GM23338 (cell line): ENCODE data around the gene SLC39A10. TPM values are rescaled to one million over a fixed set of nuclear protein-coding genes. Genes with fewer than 3 reads are reported as not detected.
"Not testable (repeated sequence)": the region's sequence is repeated elsewhere in the genome, so short reads cannot be mapped to it uniquely, and the experiment has no call there.

Source experiments
- ATAC-seq: fragments of 200-7000 bp; cut with Tn5 transposase; 3 replicates; pipeline ENCODE4 v1.9.1; 2020
- DNase-seq: peaks from one replicate; pipeline ENCODE4 v3.0.0-alpha.2; 2015; ENCODE audit warnings: low spot score
- H2AFZ ChIP-seq: fragments of 200-600 bp; sonication (generic); 2 replicates; pipeline ENCODE4 v1.8.0; 2016; ENCODE audit warnings: antibody characterized with exemption, mild to moderate bottlenecking, moderate library complexity
- H3F3A ChIP-seq: fragments of 200-600 bp; sonication (generic); replicated peaks from 2 replicates; pipeline ENCODE4 v1.8.0; 2017; ENCODE audit warnings: antibody characterized with exemption, mixed run types, low read depth
- H3K27ac ChIP-seq: fragments of 200-600 bp; sonication (generic); 2 replicates; pipeline ENCODE4 v1.6.1; 2016; ENCODE audit warnings: low read depth
- H3K27me3 ChIP-seq: fragments of 200-600 bp; sonication (generic); 2 replicates; pipeline ENCODE4 v1.8.0; 2016; ENCODE audit warnings: mild to moderate bottlenecking, mixed run types, moderate library complexity; ENCODE audit not compliant: insufficient read depth
- H3K36me3 ChIP-seq: fragments of 200-600 bp; sonication (generic); 2 replicates; pipeline ENCODE4 v1.8.0; 2016; ENCODE audit warnings: mild to moderate bottlenecking; ENCODE audit not compliant: insufficient read depth
- H3K4me1 ChIP-seq: fragments of 200-600 bp; sonication (generic); 2 replicates; pipeline ENCODE4 v1.8.0; 2016; ENCODE audit warnings: mild to moderate bottlenecking, moderate library complexity; ENCODE audit not compliant: insufficient read depth
- H3K4me2 ChIP-seq: fragments of 200-600 bp; sonication (generic); 2 replicates; pipeline ENCODE4 v1.7.1; 2017; ENCODE audit warnings: mixed run types
- H3K4me3 ChIP-seq: fragments of 200-600 bp; sonication (generic); 2 replicates; pipeline ENCODE4 v1.6.1; 2016; ENCODE audit warnings: mixed run types
- H3K79me2 ChIP-seq: fragments of 200-600 bp; sonication (generic); replicated peaks from 2 replicates; pipeline ENCODE4 v1.8.0; 2017; ENCODE audit warnings: mild to moderate bottlenecking; ENCODE audit not compliant: insufficient read depth
- H3K9me2 ChIP-seq: fragments of 200-600 bp; sonication (generic); 2 replicates; pipeline ENCODE4 v1.8.0; 2017; ENCODE audit not compliant: insufficient read depth
- H4K20me1 ChIP-seq: fragments of 200-600 bp; sonication (generic); replicated peaks from 2 replicates; pipeline ENCODE4 v1.8.0; 2017; ENCODE audit warnings: mild to moderate bottlenecking; ENCODE audit not compliant: insufficient read depth
- H3K27ac Mint-ChIP-seq: 2 replicates; pipeline ENCODE4 v1.8.0; 2020; ENCODE audit warnings: inconsistent platforms, mild to moderate bottlenecking, moderate library complexity, mixed read lengths
- H3K27me3 Mint-ChIP-seq: 3 replicates; pipeline ENCODE4 v1.8.0; 2022; ENCODE audit warnings: low read depth, mild to moderate bottlenecking, moderate library complexity, mixed read lengths, inconsistent platforms; ENCODE audit not compliant: insufficient read depth, poor library complexity
- H3K36me3 Mint-ChIP-seq: 3 replicates; pipeline ENCODE4 v1.8.0; 2021; ENCODE audit warnings: low read depth, mild to moderate bottlenecking, inconsistent platforms, moderate library complexity, mixed read lengths
- H3K4me1 Mint-ChIP-seq: 3 replicates; pipeline ENCODE4 v1.8.0; 2020; ENCODE audit warnings: mild to moderate bottlenecking, inconsistent platforms, mixed read lengths
- H3K4me3 Mint-ChIP-seq: 3 replicates; pipeline ENCODE4 v1.8.0; 2021; ENCODE audit warnings: moderate library complexity, mild to moderate bottlenecking, inconsistent platforms, mixed read lengths
- H3K9me3 Mint-ChIP-seq: 3 replicates; pipeline ENCODE4 v1.8.0; 2020; ENCODE audit warnings: moderate library complexity, mild to moderate bottlenecking, inconsistent platforms, mixed read lengths
- CREB1 ChIP-seq: fragments of 250-450 bp; sonication (Bioruptor Pico); IDR thresholded peaks from 2 replicates; pipeline ENCODE4 v1.5.0; 2020; ENCODE audit warnings: low read depth, mild to moderate bottlenecking, moderate library complexity
- EZH2 ChIP-seq: fragments of 200-600 bp; sonication (generic); IDR thresholded peaks from one replicate; pipeline ENCODE4 v1.8.0; 2017; ENCODE audit warnings: antibody characterized with exemption, mild to moderate bottlenecking, low read depth; ENCODE audit not compliant: unreplicated experiment
- JUNB ChIP-seq: IDR thresholded peaks from one replicate; pipeline ENCODE4 v1.6.1; 2016; ENCODE audit warnings: antibody characterized with exemption; ENCODE audit not compliant: unreplicated experiment
- NANOG ChIP-seq: IDR thresholded peaks from 2 replicates; pipeline ENCODE4 v1.6.1; 2016; ENCODE audit warnings: antibody characterized with exemption, borderline replicate concordance
- STAT1 ChIP-seq: IDR thresholded peaks from one replicate; pipeline ENCODE4 v1.6.1; 2016; ENCODE audit warnings: antibody characterized with exemption; ENCODE audit not compliant: unreplicated experiment
- ZNF114 ChIP-seq: fragments of 250-450 bp; sonication (Bioruptor Pico); IDR thresholded peaks from 2 replicates; pipeline ENCODE4 v1.5.0; 2020; ENCODE audit warnings: mild to moderate bottlenecking, moderate library complexity
- polyA plus RNA-seq: library from polyadenylated mRNA; unstranded; fragments of >200 nt; fragmentation: Nextera tagmentation; extraction: Ambion mirVana; gene quantifications from 2 replicates; pipeline ENCODE4 v1.2.1, GENCODE V29; 2016
- total RNA-seq: library from RNA; depleted of rRNA; stranded (reverse); fragments of >200 nt; shearing (Covaris generic); gene quantifications from 2 replicates; pipeline ENCODE4 v1.2.3, GENCODE V29; 2014
- TF ChIP-seq, protein P1 (sequence below): fragments of 250-450 bp; sonication (Bioruptor Pico); IDR thresholded peaks from 2 replicates; pipeline ENCODE4 v1.5.0; 2020; ENCODE audit warnings: mild to moderate bottlenecking, moderate library complexity
- TF ChIP-seq, protein P2 (sequence below): IDR thresholded peaks from one replicate; pipeline ENCODE4 v1.6.1; 2018; ENCODE audit warnings: antibody characterized with exemption; ENCODE audit not compliant: unreplicated experiment
- TF ChIP-seq, protein P3 (sequence below): IDR thresholded peaks from 2 replicates; pipeline ENCODE4 v1.6.1; 2016; ENCODE audit warnings: antibody characterized with exemption

SLC39A10 gene
- total and polyA plus RNA-seq, 2 experiments from 2014 or later = 261 to 356 TPM

DNA sequence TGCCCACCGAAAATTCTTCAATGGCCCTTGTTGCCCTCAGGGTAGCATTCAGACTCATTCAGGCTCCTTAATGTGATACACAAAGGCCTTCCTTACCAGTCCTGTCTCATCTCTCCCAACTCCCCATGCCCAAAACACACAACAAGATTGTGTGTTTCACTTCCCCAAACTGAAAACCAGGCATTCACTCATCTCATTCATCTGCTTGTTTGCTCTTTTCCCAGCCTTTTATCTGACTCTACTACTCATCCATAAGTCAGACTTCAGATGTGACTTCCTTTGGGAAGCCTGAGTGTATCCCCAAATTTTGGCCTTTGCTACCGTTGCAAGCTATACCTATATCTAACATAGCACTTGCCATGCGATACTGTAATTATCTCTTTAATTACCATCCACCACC, 9.7 kb upstream of the SLC39A10 start:
- ATAC-seq = peak; percentile 29
- H3F3A ChIP-seq = no peaks in the 10 kb centered on the region; the same call in 1 of the 2 replicates
- peaks cover 5% of the 10 kb centered on the region; the same call in 2 of the 3 replicates for H3K36me3 Mint-ChIP-seq
- DNase-seq = no peak
- H3K79me2 ChIP-seq = peaks cover 50% of the 10 kb centered on the region
- no peaks in the 10 kb centered on the region for H3K9me2 ChIP-seq
- TF ChIP-seq, protein P1, sequence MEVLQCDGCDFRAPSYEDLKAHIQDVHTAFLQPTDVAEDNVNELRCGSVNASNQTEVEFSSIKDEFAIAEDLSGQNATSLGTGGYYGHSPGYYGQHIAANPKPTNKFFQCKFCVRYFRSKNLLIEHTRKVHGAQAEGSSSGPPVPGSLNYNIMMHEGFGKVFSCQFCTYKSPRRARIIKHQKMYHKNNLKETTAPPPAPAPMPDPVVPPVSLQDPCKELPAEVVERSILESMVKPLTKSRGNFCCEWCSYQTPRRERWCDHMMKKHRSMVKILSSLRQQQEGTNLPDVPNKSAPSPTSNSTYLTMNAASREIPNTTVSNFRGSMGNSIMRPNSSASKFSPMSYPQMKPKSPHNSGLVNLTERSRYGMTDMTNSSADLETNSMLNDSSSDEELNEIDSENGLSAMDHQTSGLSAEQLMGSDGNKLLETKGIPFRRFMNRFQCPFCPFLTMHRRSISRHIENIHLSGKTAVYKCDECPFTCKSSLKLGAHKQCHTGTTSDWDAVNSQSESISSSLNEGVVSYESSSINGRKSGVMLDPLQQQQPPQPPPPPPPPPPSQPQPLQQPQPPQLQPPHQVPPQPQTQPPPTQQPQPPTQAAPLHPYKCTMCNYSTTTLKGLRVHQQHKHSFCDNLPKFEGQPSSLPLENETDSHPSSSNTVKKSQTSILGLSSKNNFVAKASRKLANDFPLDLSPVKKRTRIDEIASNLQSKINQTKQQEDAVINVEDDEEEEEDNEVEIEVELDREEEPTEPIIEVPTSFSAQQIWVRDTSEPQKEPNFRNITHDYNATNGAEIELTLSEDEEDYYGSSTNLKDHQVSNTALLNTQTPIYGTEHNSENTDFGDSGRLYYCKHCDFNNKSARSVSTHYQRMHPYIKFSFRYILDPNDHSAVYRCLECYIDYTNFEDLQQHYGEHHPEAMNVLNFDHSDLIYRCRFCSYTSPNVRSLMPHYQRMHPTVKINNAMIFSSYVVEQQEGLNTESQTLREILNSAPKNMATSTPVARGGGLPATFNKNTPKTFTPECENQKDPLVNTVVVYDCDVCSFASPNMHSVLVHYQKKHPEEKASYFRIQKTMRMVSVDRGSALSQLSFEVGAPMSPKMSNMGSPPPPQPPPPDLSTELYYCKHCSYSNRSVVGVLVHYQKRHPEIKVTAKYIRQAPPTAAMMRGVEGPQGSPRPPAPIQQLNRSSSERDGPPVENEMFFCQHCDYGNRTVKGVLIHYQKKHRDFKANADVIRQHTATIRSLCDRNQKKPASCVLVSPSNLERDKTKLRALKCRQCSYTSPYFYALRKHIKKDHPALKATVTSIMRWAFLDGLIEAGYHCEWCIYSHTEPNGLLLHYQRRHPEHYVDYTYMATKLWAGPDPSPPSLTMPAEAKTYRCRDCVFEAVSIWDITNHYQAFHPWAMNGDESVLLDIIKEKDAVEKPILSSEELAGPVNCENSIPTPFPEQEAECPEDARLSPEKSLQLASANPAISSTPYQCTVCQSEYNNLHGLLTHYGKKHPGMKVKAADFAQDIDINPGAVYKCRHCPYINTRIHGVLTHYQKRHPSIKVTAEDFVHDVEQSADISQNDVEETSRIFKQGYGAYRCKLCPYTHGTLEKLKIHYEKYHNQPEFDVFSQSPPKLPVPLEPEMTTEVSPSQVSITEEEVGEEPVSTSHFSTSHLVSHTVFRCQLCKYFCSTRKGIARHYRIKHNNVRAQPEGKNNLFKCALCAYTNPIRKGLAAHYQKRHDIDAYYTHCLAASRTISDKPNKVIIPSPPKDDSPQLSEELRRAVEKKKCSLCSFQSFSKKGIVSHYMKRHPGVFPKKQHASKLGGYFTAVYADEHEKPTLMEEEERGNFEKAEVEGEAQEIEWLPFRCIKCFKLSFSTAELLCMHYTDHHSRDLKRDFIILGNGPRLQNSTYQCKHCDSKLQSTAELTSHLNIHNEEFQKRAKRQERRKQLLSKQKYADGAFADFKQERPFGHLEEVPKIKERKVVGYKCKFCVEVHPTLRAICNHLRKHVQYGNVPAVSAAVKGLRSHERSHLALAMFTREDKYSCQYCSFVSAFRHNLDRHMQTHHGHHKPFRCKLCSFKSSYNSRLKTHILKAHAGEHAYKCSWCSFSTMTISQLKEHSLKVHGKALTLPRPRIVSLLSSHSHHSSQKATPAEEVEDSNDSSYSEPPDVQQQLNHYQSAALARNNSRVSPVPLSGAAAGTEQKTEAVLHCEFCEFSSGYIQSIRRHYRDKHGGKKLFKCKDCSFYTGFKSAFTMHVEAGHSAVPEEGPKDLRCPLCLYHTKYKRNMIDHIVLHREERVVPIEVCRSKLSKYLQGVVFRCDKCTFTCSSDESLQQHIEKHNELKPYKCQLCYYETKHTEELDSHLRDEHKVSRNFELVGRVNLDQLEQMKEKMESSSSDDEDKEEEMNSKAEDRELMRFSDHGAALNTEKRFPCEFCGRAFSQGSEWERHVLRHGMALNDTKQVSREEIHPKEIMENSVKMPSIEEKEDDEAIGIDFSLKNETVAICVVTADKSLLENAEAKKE = no peak
- no peak for TF ChIP-seq NANOG
- TF ChIP-seq ZNF114 (CRISPR knock-in tag) = no peak
- TF ChIP-seq, protein P2, sequence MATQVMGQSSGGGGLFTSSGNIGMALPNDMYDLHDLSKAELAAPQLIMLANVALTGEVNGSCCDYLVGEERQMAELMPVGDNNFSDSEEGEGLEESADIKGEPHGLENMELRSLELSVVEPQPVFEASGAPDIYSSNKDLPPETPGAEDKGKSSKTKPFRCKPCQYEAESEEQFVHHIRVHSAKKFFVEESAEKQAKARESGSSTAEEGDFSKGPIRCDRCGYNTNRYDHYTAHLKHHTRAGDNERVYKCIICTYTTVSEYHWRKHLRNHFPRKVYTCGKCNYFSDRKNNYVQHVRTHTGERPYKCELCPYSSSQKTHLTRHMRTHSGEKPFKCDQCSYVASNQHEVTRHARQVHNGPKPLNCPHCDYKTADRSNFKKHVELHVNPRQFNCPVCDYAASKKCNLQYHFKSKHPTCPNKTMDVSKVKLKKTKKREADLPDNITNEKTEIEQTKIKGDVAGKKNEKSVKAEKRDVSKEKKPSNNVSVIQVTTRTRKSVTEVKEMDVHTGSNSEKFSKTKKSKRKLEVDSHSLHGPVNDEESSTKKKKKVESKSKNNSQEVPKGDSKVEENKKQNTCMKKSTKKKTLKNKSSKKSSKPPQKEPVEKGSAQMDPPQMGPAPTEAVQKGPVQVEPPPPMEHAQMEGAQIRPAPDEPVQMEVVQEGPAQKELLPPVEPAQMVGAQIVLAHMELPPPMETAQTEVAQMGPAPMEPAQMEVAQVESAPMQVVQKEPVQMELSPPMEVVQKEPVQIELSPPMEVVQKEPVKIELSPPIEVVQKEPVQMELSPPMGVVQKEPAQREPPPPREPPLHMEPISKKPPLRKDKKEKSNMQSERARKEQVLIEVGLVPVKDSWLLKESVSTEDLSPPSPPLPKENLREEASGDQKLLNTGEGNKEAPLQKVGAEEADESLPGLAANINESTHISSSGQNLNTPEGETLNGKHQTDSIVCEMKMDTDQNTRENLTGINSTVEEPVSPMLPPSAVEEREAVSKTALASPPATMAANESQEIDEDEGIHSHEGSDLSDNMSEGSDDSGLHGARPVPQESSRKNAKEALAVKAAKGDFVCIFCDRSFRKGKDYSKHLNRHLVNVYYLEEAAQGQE = no peak
- no peak for TF ChIP-seq JUNB
- TF ChIP-seq, protein P3, sequence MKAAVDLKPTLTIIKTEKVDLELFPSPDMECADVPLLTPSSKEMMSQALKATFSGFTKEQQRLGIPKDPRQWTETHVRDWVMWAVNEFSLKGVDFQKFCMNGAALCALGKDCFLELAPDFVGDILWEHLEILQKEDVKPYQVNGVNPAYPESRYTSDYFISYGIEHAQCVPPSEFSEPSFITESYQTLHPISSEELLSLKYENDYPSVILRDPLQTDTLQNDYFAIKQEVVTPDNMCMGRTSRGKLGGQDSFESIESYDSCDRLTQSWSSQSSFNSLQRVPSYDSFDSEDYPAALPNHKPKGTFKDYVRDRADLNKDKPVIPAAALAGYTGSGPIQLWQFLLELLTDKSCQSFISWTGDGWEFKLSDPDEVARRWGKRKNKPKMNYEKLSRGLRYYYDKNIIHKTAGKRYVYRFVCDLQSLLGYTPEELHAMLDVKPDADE = no peak
- TF ChIP-seq CREB1 (CRISPR knock-in tag) = no peak
- no peak for TF ChIP-seq EZH2
- TF ChIP-seq STAT1 = no peak
- H3K4me3 ChIP-seq = no peak overlapping the region
- H3K4me3 Mint-ChIP-seq = no peak overlapping the region; the same call in 2 of the 3 replicates
- no peak overlapping the region for H2AFZ ChIP-seq
- H3K4me2 ChIP-seq = peak overlapping the region; percentile 64
- H3K27ac ChIP-seq = peak overlapping the region; percentile 89
- no peaks in the 10 kb centered on the region for H3K36me3 ChIP-seq
- peaks cover 1% of the 10 kb centered on the region for H3K27me3 Mint-ChIP-seq
- H3K27ac Mint-ChIP-seq = peak overlapping the region; percentile 49
- peaks cover 40% of the 10 kb centered on the region for H3K4me1 ChIP-seq
- no peaks in the 10 kb centered on the region; the same call in 2 of the 3 replicates for H3K9me3 Mint-ChIP-seq
- H4K20me1 ChIP-seq = no peaks in the 10 kb centered on the region
- H3K4me1 Mint-ChIP-seq = peaks cover 29% of the 10 kb centered on the region
- no peaks in the 10 kb centered on the region for H3K27me3 ChIP-seq

DNA sequence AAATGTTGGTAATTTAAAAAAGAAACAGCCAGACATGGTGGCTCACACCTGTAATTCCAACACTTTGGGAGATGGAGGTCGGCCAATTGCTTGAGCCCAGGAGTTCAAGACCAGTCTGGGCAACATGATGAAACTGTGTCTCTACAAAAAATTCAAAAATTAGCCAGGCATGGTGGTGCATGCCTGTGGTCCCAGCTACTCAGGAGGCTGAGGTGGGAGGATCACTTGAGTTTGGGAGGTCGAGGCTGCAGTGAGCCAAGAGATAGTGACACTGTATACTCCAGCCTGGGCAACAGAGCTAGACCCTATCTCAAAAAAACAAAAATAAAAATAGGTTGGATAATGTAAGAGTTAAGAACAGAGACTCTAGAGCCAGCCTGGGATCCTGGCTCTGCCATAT, 8.7 kb upstream of the SLC39A10 start:
- not testable (repeated sequence) for ATAC-seq, H3K4me2 ChIP-seq, H3K27ac ChIP-seq, H2AFZ ChIP-seq, H4K20me1 ChIP-seq, H3F3A ChIP-seq, H3K36me3 Mint-ChIP-seq, H3K27me3 Mint-ChIP-seq, H3K27ac Mint-ChIP-seq, H3K4me3 Mint-ChIP-seq, H3K9me2 ChIP-seq, H3K36me3 ChIP-seq, H3K27me3 ChIP-seq, H3K4me3 ChIP-seq, H3K9me3 Mint-ChIP-seq, DNase-seq
- peaks cover 50% of the 10 kb centered on the region for H3K79me2 ChIP-seq
- peaks cover 20% of the 10 kb centered on the region for H3K4me1 Mint-ChIP-seq
- peaks cover 32% of the 10 kb centered on the region for H3K4me1 ChIP-seq
